HG02852 (cell line): Measurements from ENCODE around the gene PPARD.

Experiments
- ATAC-seq: cut with Tn5 transposase; IDR thresholded peaks from one replicate; pipeline ENCODE4 v1.9.1; 2021; ENCODE audit warnings: mild to moderate bottlenecking, moderate library complexity; ENCODE audit not compliant: unreplicated experiment

PPARD gene

DNA sequence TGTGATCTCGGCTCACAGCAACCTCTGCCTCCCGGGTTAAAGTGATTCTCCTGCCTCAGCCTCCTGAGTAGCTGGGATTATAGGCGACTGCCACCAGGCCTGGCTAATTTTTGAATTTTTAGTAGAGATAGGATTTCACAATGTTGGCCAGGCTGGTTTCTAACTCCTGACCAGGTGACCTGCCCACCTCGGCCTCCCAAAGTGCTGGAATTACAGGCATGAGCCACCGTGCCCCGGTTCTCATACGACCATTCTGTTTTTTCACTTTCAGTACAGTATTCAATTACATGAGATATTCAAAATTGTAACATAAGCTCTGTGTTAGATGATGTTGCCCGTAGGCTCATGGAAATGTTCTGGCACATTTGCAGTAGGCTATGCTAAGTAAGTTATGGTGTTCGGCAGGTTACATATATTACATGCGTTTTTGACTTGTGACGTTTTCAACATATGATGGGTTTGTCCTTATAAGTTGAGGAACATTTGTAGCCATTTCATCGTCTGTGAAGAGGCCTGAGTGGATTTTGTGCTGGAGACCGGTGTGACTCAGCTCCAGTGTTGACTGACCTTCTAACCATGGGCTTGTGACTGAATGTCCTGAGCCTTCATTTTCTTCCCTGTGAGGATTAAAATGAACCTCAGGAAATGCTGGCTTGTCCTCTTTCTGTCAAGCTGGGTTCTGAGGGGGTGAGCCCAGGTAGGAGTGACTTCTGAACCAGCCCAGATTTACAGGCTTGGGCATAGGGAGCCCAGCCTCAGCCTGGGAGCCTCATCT is 12.2 kb downstream of the PPARD start:
- ATAC-seq = no peak

DNA sequence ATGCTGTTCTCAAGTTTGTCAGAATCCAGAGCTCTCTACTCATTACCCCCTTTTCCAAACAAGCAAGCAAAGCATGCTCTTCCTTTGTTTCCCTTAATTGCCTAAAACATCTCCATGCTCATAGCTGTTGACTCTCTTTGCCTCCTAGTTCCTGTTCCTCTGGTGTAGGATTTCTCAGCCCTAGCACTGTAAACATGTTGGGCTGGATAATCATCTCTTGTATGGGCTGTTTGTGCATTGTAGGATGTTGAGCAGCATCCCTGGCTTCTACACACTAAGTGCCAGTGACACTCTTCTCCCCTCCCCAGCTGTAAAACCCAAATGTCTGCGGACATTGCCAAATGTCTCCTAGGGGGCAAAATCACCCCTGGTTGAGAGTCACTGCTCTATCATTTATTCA is 14.0 kb downstream of the PPARD start:
- ATAC-seq = no peak

DNA sequence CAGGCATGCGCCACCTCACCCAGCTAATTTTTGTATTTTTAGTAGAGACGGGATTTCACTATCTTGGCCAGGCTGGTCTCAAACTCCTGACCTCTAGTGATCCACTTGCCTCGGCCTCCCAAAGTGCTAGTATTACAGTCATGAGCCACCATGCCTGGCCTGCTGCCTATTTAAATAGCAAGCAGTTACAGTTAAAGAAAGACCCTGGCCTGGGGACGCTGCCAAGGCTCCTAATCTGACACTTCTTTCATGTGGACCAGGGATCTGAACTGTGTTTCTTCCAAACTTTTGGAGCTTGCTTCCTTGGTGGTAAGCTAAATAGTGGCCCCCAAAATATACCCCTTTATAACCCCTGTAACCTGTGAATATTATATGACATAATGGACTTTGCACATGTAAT is 15.3 kb downstream of the PPARD start:
- ATAC-seq = no peak

DNA sequence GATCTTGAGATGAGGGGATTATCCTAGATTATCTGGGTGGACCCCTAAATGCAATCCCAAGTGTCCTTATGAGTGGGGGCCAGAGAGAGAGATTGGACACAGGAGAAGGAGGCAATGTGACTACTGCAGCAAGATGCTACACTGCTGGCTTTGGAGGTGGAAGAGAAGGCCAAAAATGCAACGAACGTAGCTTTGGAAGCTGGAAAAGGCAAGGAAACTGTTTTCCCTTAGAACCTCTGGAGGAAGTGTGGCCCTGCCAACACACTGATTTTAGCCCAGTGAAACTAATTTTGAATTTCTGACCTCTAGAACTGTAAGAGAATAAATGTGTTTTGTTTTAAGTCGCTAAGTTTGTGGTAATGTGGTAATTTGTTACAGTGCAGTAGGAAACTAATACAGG is 15.7 kb downstream of the PPARD start:
- no peak for ATAC-seq

DNA sequence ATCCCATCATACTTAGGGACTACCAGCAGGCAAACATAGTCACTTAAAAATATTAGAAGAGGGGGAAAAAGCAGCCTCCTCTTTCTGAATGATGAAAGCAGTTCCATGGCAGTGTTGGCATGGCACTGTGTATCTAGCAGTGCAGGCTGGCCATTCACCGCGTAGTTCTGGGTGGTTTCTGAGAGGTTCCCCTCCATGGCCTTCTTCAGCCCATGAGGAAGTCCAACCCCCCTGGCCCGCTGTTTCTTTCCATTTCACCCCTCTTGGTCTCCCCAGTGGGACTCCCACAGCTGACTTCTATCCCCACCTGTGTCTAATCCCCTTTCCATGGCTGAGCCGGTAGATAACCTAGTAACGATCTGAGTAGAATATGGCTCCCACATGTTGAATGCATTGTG is 17.0 kb downstream of the PPARD start:
- no peak for ATAC-seq

DNA sequence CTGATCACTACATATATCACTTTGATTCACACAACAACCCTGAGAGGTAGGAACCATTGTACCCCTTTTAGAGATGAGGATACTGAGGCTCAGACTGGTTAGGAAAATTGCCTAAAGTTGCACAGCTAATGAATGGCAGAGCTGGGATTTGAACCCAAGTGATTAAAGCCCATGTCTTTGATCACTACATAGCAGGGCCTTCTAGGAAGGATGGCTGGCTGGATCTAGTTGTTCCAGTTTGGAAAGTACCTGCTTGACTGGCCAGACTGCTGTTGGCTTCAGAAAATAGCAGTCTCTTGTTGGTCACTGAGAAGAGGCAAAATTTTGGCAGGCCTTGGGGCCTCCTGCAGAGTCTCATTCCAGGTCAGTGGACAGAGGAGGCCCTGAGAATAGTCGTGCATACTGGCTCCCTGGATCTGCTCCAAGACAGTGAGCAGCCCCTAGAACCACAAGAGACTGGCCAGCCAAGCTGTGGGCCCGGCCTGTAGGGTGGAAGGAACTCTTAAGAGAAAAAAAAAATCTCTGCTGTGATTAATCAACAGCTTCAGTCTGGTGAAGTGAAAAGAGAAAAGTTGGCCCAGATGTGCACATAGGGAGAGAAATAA is 17.5 kb downstream of the PPARD start:
- no peak for ATAC-seq

DNA sequence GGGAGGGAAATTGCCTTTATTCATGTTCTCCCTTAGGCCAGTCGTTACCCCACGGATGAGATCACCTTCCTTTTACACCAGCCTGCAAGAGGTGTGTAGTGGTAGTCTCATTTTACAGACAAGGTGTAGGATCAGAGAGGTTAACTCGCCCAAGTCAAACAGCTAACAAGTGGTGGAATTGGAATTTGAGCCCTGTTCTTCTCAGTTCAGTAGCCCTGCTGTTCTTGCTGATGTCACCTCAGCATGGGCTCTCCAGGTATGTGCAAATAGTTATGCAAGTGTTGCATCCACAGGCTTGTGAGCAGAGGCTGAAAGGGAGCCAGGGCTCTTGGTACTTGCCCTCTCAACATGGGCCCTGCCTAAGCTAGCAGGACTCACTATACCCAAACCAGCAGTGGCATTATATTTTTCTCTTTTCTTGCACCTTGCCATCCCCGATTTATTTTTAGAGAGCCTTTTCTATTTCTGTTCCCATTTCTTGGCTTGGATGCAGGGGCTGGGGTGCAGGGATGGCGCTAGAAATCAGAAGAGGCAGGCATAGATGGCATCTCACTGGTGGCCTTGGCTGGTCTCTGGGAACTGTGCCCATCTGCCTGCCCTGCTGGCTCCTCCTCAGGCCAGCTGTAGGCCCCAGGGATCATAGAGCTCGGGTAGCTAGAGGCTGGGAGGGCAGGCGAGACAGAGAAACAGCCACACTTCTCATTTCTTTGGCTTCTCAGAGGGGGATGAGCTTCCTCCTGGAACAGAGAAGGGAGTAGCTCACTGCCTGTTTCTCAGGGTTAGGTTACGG is 18.2 kb downstream of the PPARD start:
- ATAC-seq = no peak

DNA sequence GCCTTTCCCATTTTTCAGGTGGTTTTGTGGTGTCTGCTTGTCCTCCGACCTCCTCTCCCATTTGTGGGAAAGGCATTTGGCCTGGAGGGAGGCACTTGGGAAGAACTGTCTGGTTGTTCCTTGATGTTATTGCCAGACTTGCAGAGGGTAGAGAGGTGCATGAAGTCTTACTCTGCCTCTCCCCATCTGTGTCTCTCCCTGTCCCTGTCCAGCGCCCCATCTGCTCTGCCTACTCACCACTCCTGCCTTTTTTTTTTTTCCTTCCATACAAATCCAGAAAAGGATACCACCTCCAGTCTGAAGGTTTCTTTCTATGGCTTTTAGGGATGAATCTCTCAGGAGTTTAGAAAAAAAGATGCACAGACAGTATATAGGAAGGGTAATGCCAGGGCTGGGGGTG is 19.8 kb downstream of the PPARD start:
- no peak for ATAC-seq

DNA sequence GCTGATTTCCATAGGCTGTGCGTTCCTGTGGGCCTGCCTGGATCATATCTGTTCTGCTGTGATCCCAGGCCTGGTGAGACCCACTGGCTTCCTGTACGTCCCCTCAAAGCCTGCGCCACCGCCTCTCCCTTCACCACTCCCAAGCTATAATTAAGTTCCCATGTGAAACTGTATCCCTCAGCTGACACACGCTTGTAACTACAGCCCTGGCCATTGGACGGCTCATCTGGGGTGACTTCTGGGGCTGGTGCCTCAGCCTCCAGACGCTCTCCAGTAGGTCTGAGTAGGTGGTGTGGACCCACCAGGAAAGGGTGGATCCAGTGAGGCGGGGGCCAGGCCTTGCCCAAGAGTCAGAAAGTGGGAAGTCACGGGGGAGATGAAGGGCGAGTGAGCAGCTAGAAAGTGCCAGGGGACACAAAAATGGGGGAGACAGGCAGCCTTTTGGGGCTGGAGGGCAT is 21.0 kb downstream of the PPARD start:
- no peak for ATAC-seq

DNA sequence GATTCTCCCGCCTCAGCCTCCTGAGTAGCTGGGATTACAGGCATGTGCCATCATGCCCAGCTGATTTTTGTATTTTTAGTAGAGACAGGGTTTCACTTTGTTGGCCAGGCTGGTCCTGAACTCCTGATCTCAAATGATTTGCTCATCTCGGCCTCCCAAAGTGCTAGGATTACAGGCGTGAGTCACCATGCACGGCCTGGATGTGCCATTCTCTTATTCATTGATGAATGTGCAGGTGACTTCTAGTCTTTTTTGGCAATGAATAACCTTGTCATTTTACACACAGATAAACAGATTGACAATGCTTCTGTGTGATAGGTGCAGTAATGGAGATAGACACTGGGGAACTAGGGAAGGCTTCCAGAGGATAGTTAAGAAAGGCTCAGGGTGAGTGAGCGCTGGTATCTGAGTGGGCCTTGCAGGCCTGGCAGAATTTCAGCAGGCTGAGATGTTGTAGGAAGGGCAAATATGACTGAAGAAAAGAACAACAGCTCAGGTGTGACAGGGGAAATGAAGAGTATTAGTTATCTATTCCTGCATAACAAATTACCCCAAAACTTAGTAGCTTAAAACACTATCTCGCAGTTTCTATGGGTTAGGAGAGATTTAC is 23.3 kb downstream of the PPARD start:
- ATAC-seq = no peak

DNA sequence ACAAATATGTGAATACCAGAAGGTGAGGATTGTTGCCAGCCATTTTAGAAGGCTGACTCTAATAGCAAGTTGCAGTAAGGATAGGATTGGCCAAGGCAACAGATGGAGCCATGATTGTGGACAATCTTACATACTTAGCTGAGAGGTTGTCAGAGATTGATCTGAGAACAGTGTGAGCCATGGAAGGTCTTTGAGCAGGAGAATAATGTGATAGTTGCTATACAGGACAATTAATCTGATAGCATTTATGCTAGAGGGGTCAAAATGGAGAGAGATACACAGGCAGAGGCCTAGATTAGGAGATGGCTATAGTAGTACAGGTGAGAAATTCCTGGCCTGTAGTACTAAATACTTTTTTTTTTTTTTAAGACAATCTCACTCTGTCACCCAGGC is 23.8 kb downstream of the PPARD start:
- no peak for ATAC-seq

DNA sequence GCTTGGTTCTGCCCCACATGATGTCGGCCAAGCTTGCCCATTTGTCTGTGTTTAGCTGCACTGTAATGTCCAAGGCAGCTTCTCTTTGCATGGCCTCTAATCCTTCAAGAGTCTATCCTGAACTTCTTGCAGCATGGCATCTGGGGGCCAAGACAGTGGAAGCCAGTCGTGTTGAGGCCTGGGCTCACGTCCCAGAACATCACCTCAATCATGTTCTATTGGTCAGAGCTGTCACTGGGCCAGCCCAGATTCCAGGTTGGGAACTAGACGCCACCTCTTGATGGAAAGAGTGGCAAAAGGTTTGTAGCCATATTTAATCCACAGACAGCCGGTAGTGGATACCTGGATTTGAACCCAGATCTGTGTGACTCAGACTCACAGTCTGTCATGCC is 25.3 kb downstream of the PPARD start:
- ATAC-seq = no peak

DNA sequence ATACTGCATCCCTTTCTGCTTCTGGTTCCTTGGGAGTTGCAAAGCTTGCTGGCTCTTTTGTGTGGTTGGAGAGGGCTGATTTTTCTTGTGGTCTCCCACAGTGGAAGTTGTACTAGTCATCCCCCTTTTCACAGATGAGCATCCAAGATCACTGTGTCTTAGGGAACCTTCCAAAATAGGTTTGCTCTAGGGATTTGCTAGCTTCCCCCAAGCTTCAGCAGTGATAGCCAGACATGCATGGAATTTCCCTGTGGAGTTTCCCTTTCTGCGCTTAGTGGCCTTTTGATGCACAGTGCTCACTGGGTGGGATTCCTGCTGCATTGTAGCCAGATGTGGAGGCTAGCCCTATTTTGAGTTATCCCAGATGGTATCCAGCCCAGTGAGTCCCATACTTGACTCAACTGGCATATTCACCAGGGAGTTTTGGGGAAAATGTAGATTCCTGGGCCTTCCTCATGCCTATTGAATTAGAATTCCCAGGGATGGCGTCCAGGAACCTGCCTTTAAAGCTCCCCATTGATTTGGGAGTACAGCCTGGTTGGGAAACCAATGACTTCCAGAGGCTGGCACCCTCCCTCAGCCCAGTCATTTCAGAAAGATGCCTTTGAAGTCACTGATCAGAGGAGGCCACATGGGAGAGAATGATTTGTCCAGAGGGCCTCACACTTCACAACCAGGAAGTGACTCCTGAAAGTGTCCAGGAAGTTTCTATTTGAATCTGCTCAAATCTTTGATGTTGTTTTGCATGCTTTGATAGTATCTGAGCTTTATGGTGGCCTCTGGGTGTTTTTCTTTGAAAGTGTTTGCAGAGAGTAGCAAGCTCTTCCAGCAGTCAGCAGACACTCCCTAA is 25.9 kb downstream of the PPARD start:
- ATAC-seq = no peak

DNA sequence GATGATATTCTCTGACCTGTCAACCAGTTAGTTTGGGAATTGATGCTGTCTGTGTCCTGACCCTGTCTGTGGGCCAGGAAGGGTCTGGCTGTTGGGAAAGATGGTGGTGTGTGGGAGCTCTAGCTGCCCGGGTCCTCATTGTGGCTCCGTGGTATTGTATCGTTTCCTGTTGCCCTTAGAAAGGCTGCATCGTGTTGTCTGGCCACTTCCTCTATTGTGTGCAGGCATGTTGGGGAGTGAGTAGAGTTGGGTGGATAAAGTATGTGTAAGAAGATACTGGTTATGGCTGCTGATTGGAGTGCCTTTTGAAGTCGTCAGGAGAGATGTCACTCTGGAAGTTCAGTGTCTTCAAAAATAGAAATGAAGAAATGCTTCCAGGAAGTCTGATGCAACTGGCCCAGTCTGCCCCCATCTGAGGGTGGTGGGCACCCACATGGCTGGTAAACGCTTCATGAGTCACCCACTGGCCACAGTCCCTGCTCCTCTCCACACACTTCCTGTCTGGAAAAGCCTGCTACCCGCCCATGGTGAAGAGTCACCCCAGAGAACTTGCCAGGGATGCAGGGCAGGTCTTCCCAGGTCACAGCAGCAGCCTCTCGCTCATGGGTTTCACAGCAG is 27.9 kb downstream of the PPARD start:
- ATAC-seq = peak; percentile 51

DNA sequence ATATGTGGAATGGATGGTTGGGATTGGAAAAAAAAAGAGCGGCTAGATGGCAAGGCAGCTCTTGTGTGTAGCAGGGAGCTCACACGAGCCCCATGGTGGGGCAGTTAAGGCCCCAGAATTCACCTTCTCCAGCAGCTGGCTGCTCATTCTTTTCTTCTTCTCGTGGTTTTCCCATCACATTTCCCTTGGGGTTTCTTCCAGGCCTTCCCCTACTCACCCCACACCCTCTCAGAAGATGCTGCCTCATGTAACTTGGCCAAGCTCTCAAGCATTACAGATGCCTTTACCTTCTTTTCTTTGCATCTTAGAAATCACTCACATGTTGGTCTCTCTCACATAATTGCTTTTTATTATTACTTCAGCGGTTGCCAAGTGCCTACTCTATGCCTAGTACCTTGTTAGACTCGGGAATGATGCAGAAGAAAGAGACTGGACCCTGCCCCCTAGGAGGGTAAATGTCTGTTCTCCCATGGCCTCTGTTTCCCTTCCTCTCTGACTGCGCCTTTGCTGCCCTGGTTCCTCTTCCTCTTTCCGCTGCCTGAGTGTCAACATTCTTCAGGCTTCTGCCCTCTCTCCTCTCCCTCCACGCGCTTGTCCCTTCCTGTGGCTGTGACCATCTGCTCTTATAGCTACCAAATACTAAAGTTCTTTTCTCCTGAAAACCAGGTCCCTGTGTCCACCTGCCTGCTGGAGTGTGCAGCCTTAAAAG is 28.6 kb downstream of the PPARD start:
- no peak for ATAC-seq

DNA sequence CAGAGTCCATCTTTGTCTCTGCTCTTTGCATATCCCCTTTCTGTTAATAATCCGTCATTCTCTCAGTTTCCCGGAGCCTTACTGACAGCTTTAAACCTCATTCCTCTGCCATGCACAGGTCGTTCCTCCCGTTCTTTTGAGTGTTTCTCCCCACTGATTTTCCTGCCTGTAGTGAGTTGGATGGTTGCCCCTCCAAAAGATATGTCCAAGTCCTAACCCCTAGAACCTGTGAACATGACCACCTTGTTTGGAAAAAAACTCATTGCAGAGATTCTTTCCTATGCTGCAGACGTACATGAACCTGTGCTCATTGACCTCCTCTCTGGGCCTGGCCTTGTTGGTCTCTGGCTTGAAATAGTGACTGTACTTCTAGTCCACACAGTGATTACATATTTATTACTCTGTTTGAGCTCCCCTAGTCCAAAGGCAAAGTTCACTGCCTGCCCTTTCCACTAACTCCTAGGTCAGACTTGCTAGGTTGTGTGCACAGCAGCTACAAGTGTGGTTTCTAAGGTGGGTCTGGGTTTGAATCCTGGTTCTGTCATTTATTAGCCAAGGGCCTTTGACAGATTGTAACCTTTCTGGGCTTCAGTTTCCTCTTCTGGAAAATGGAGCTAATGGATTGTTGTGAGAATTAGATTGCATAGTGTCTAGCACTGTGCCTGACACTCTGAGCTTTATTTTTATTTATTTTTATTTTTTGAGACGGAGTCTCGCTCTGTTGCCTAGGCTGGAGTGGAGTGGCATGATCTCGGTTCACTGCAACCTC is 29.3 kb downstream of the PPARD start:
- ATAC-seq = no peak

DNA sequence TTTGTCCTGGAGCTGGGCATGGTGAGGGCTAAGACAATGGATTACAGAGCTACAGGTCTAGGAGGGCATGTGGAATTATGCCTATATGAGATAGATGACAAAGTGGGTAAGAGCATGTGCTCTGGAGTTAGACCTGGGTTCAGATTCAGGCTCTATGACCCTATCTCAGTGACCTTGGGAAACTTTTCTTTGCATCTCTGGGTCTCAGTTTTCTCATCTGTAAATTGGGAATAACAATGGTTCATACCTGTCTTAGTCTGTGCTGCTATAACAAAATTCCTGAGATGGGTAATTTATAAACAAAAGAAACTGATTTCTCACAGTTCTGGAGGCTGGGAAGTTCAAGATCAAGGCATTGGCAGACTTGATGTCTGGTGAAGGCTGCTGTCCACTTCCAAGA is 30.3 kb downstream of the PPARD start:
- no peak for ATAC-seq

DNA sequence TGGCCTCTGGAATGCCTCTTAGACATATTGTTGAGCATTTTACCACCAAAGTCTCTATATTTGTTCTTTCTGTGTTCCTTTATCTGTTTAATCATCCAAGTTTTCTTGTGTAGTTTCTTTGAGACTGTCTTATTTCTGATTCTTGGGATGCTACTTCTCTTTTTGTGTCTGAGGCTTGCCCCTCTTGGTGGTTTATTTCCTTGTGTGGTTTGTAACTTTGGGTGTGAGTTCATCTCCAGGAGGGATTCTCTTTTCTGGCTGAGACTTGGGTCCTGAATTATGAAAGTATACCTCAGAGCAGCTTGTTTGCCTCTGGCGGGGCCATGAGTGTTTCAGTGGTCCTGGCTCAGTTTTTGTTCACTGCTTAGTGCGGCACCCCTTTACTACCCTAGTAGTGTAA is 33.9 kb downstream of the PPARD start:
- no peak for ATAC-seq

DNA sequence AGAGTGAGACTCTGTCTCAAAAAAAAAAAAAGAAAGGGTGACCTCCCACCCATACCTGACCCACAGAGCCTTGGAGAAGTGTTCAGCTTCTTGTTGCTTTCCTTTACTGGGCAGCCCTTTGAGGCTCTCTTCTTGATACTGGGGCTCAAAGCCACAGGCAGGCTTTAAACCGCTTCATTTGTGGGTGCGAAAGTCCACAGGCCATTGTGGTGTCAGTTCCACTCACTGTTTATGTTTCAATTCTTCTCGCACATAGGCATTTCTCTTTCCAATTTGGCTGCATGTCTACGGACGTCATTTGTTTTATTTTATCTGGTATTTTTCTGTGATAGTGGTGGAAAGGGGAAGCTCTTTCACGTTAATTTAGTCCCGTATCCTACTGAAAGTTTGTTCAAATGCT is 34.6 kb downstream of the PPARD start:
- ATAC-seq = no peak
